K562 (cell line): Measurements from ENCODE around the gene OR10D3. TPM values are rescaled to one million over a fixed set of nuclear protein-coding genes. Genes with fewer than 3 reads are reported as not detected.
"Not testable (repeated sequence)": the region's sequence is repeated elsewhere in the genome, so short reads cannot be mapped to it uniquely, and the experiment has no call there.

ENCODE experiments used
- ATF3 ChIP-seq, 2 experiments: fragments of 450-650 bp in 1 of 2; sonication (generic) in 1 of 2; formaldehyde crosslinking in 1 of 2; IDR thresholded peaks in 1 of 2; conservative IDR thresholded peaks in 1 of 2; 2 replicates each; pipeline versions ENCODE4 v1.6.1 to v1.8.1; 2016 to 2023; ENCODE audit warnings: mild to moderate bottlenecking in 2 of 2, moderate library complexity in 2 of 2, inconsistent platforms in 1 of 2, missing genetic modification reagents in 1 of 2
- BRD9 ChIP-seq: fragments of 450-650 bp; IDR thresholded peaks from 2 replicates; pipeline ENCODE4 v1.6.1; 2018; ENCODE audit warnings: low read depth; ENCODE audit not compliant: partially characterized antibody
- CBFA2T3 ChIP-seq: fragments of 450-650 bp; IDR thresholded peaks from 2 replicates; pipeline ENCODE4 v1.6.1; 2017
- CXXC5 ChIP-seq: fragments of 250-450 bp; sonication (Bioruptor Pico); IDR thresholded peaks from 2 replicates; pipeline ENCODE4 v1.8.0; 2022; ENCODE audit warnings: inconsistent platforms, mild to moderate bottlenecking, moderate library complexity
- GABPA ChIP-seq: fragments of 200-800 bp; sonication (Bioruptor generic); conservative IDR thresholded peaks from 2 replicates; pipeline ENCODE4 v1.6.1; 2016; ENCODE audit warnings: low read depth, missing genetic modification characterization, missing compliant biosample characterization
- JUN ChIP-seq, 2 experiments: sonication (generic) in 1 of 2; formaldehyde crosslinking in 1 of 2; IDR thresholded peaks; 2 replicates each; pipeline versions ENCODE4 v1.6.1 to v1.8.0; 2012 to 2022; ENCODE audit warnings: borderline replicate concordance in 2 of 2, mild to moderate bottlenecking in 2 of 2, improper control_type of control experiment in 1 of 2, low read depth in 1 of 2, low read length in 1 of 2, missing genetic modification reagents in 1 of 2
- LEF1 ChIP-seq: fragments of 450-650 bp; IDR thresholded peaks from 2 replicates; pipeline ENCODE4 v1.6.1; 2016; ENCODE audit warnings: mild to moderate bottlenecking
- RNF2 ChIP-seq: sonication (generic); IDR thresholded peaks from 2 replicates; pipeline ENCODE4 v1.6.1; 2016
- TOE1 ChIP-seq, 2 experiments: fragments of 450-650 bp in 1 of 2; sonication (generic) in 1 of 2; formaldehyde crosslinking in 1 of 2; IDR thresholded peaks; 2 replicates each; pipeline versions ENCODE4 v1.7.1 to v1.8.0; 2016 to 2022; ENCODE audit warnings: borderline replicate concordance in 2 of 2, mild to moderate bottlenecking in 2 of 2, antibody characterized with exemption in 1 of 2, inconsistent platforms in 1 of 2, low read depth in 1 of 2, missing genetic modification reagents in 1 of 2, moderate library complexity in 1 of 2
- ZNF175 ChIP-seq: fragments of 200-800 bp; sonication (Bioruptor generic); IDR thresholded peaks from 2 replicates; pipeline ENCODE4 v1.6.1; 2016; ENCODE audit warnings: low read depth, mild to moderate bottlenecking, missing genetic modification characterization, missing compliant biosample characterization
- ZNF318 ChIP-seq, 2 experiments: fragments of 450-650 bp; IDR thresholded peaks; 2 replicates each; pipeline ENCODE4 v1.6.1; 2016; ENCODE audit warnings: mild to moderate bottlenecking in 2 of 2, borderline replicate concordance in 1 of 2, low read depth in 1 of 2, moderate library complexity in 1 of 2
- ZNF449 ChIP-seq: fragments of 250-450 bp; sonication (Bioruptor Pico); IDR thresholded peaks from 2 replicates; pipeline ENCODE4 v1.8.0; 2022; ENCODE audit warnings: moderate library complexity, mild to moderate bottlenecking, inconsistent platforms
- polyA plus RNA-seq, 8 experiments: library from polyadenylated mRNA; depleted of rRNA in 4 of 8; stranded (reverse) in 5 of 8; unstranded in 3 of 8; fragments of >200 nt; fragmentation: Nextera tagmentation in 2 of 8; fragmentation: Illumina TruSeq in 1 of 8; extraction: Ambion mirVana in 2 of 8; extraction: Trizol in 1 of 8; gene quantifications; 2 replicates each; pipeline versions ENCODE4 v1.2.1 to v1.2.3, GENCODE V29; 2011 to 2014; ENCODE audit warnings: inconsistent platforms in 1 of 8, missing spikeins in 1 of 8
- total RNA-seq, 7 experiments: library from RNA; depleted of rRNA in 6 of 7; stranded (reverse); fragments of >200 nt in 6 of 7; fragmentation: Illumina TruSeq in 2 of 7; extraction: Trizol in 2 of 7; gene quantifications; 2 replicates each; pipeline versions ENCODE4 v1.2.1 to v1.2.3, GENCODE V29; 2011 to 2021; ENCODE audit warnings: low replicate concordance in 1 of 7

OR10D3 gene
- total and polyA plus RNA-seq, 9 of the 15 experiments (the other 6 are each of a cell fraction or from before 2014, with no cell fraction given): 0.07 to 2.9 (median 0.80) TPM; not detected in 1

GRCh38 chr11:124224618-124225423, 41.7 kb downstream of the OR10D3 start (continued):
- TF ChIP-seq ZNF318 (IDR thresholded peaks at IDR 0.05; ENCODE audit: borderline replicate concordance in 1 of 2, low read depth in 1 of 2) (peak in 1 of 2 experiments; percentile 72; a peak in 2 of 4 replicates), TOE1 (IDR thresholded peaks at IDR 0.05; ENCODE audit: borderline replicate concordance) (peak; percentile 91), ZNF449 (CRISPR knock-in tag) (peak; percentile 74; the same call in 1 of the 2 replicates), BRD9 (peak; percentile 71), CXXC5 (peak; percentile 56), RNF2 (peak; percentile 91), ATF3 (IDR thresholded peaks at IDR 0.05) (peak; percentile 93), ZNF175 (CRISPR knock-in tag) (peak; percentile 89; the same call in 1 of the 2 replicates), JUN (IDR thresholded peaks at IDR 0.05; ENCODE audit: borderline replicate concordance, low read depth, low read length) (0 out of 2 replicates have a peak, but pooled peaks have one; percentile 49), CBFA2T3 (peak; percentile 8; the same call in 1 of the 2 replicates), GABPA (tag) (peak; percentile 56), LEF1 (peak; percentile 62; the same call in 1 of the 2 replicates)
- TF ChIP-seq TOE1 (CRISPR knock-in tag; IDR thresholded peaks at IDR 0.05; ENCODE audit: borderline replicate concordance, low read depth); ATF3 (CRISPR knock-in tag; conservative IDR thresholded peaks at IDR 0.05); JUN (CRISPR knock-in tag; IDR thresholded peaks at IDR 0.05; ENCODE audit: borderline replicate concordance): not testable (repeated sequence)
